Nephron progenitor cell (in vitro differentiated cells): Measurements from ENCODE around the gene TMCC1.

Source experiments
- DNase-seq: peaks from one replicate; pipeline ENCODE4 v3.0.0; 2021
- H3K27ac Mint-ChIP-seq: 2 replicates; pipeline ENCODE4 v1.8.0; 2021; ENCODE audit warnings: mild to moderate bottlenecking, moderate library complexity, mixed read lengths
- H3K27me3 Mint-ChIP-seq: 2 replicates; pipeline ENCODE4 v1.8.0; 2021; ENCODE audit warnings: mild to moderate bottlenecking, low read depth, mixed read lengths; ENCODE audit not compliant: poor library complexity
- H3K36me3 Mint-ChIP-seq: 2 replicates; pipeline ENCODE4 v1.8.0; 2021; ENCODE audit warnings: low read depth, mixed read lengths
- H3K4me1 Mint-ChIP-seq: 2 replicates; pipeline ENCODE4 v1.8.0; 2021; ENCODE audit warnings: mixed read lengths
- H3K4me3 Mint-ChIP-seq: 2 replicates; pipeline ENCODE4 v1.8.0; 2021; ENCODE audit warnings: mild to moderate bottlenecking, moderate library complexity, mixed read lengths
- H3K9me3 Mint-ChIP-seq: 2 replicates; pipeline ENCODE4 v1.8.0; 2021; ENCODE audit warnings: mild to moderate bottlenecking, moderate library complexity, mixed read lengths
- CTCF ChIP-seq: fragments of 200-600 bp; sonication (generic); IDR thresholded peaks from 2 replicates; pipeline ENCODE4 v1.5.0; 2021; ENCODE audit warnings: antibody characterized with exemption

TMCC1 gene

GRCh38 chr3:129604767-129605166 is 288.7 kb downstream of the TMCC1 start:
- H3K4me1 Mint-ChIP-seq, result peaks cover 77% of the 10 kb centered on the region
- peaks cover 46% of the 10 kb centered on the region for H3K27me3 Mint-ChIP-seq
- no peaks in the 10 kb centered on the region for H3K36me3 Mint-ChIP-seq

GRCh38 chr3:129603991-129604749 is 289.3 kb downstream of the TMCC1 start:
- no peak for DNase-seq
- H3K4me3 Mint-ChIP-seq, result peak overlapping the region; percentile 93
- H3K9me3 Mint-ChIP-seq, result no peaks in the 10 kb centered on the region
- no peaks in the 10 kb centered on the region for H3K36me3 Mint-ChIP-seq
- TF ChIP-seq CTCF, result no peak
- H3K27ac Mint-ChIP-seq, result no peak overlapping the region
- peaks cover 77% of the 10 kb centered on the region for H3K4me1 Mint-ChIP-seq
- peaks cover 42% of the 10 kb centered on the region for H3K27me3 Mint-ChIP-seq

More at GRCh38 chr3:129604767-129605166, 288.7 kb downstream of the TMCC1 start:
- Mint-ChIP-seq H3K27ac (no peak overlapping the region), H3K9me3 (no peaks in the 10 kb centered on the region), H3K4me3 (peak overlapping the region; percentile 93)
- TF ChIP-seq CTCF, result no peak
- DNase-seq, result no peak

- Mint-ChIP-seq H3K9me3 (no peaks in the 10 kb centered on the region), H3K4me1 (peaks cover 79% of the 10 kb centered on the region), H3K27me3 (peaks cover 40% of the 10 kb centered on the region), H3K36me3 (no peaks in the 10 kb centered on the region), H3K27ac (no peak overlapping the region), H3K4me3 (peak overlapping the region; percentile 93)
- DNase-seq, result no peak
- TF ChIP-seq CTCF, result no peak
Observed at GRCh38 chr3:129603561-129603942, 290.0 kb downstream of the TMCC1 start.

GRCh38 chr3:129602730-129603560 is 290.6 kb downstream of the TMCC1 start:
- Mint-ChIP-seq H3K9me3 (no peaks in the 10 kb centered on the region), H3K27ac (peak overlapping the region; percentile 66), H3K27me3 (peaks cover 34% of the 10 kb centered on the region), H3K4me1 (peaks cover 82% of the 10 kb centered on the region), H3K4me3 (peak overlapping the region; percentile 93), H3K36me3 (no peaks in the 10 kb centered on the region)
- no peak for TF ChIP-seq CTCF
- peak; percentile 73 for DNase-seq

GRCh38 chr3:129602309-129602708 is 291.2 kb downstream of the TMCC1 start:
- Mint-ChIP-seq H3K27ac (no peak overlapping the region), H3K4me1 (peaks cover 85% of the 10 kb centered on the region), H3K27me3 (peaks cover 34% of the 10 kb centered on the region), H3K4me3 (peak overlapping the region; percentile 48), H3K36me3 (no peaks in the 10 kb centered on the region), H3K9me3 (no peaks in the 10 kb centered on the region)
- no peak for TF ChIP-seq CTCF
- DNase-seq, result no peak
